Measurements from ENCODE around the gene SLC1A3. TPM values are rescaled to one million over a fixed set of nuclear protein-coding genes. Genes with fewer than 3 reads are reported as not detected.

The SLC1A3 gene
- total RNA-seq, 1 donor from 2014 or later = not detected

- Mint-ChIP-seq H3K9me3 (no peaks in the 10 kb centered on the region), H3K27me3 (ENCODE audit: insufficient read depth) (peaks cover 10% of the 10 kb centered on the region), H3K36me3 (ENCODE audit: low read depth) (no peaks in the 10 kb centered on the region), H3K27ac (no peak overlapping the region), H3K4me1 (ENCODE audit: low read depth) (no peaks in the 10 kb centered on the region), H3K4me3 (no peak overlapping the region)
- intact Hi-C loops (cut with micrococcal nuclease) = no loop called here
- DNase-seq (ENCODE audit: low spot score) = no peak
These were observed 51.8 kb downstream of the SLC1A3 start for GRCh38 chr5:36658038-36658756.

- no peaks in the 10 kb centered on the region for H3K36me3 Mint-ChIP-seq (ENCODE audit: low read depth)
- DNase-seq (ENCODE audit: low spot score) = no peak
- H3K27ac Mint-ChIP-seq = no peak overlapping the region
- H3K27me3 Mint-ChIP-seq (ENCODE audit: insufficient read depth) = peaks cover 8% of the 10 kb centered on the region
- no peak overlapping the region for H3K4me3 Mint-ChIP-seq
- no peaks in the 10 kb centered on the region for H3K9me3 Mint-ChIP-seq
- H3K4me1 Mint-ChIP-seq (ENCODE audit: low read depth) = no peaks in the 10 kb centered on the region
- intact Hi-C loops (cut with micrococcal nuclease) = no loop called here
These were observed 53.0 kb downstream of the SLC1A3 start for GRCh38 chr5:36659411-36659810.

- H3K36me3 Mint-ChIP-seq (ENCODE audit: low read depth) = no peaks in the 10 kb centered on the region
- DNase-seq (ENCODE audit: low spot score) = no peak
These were observed 54.1 kb downstream of the SLC1A3 start for GRCh38 chr5:36660397-36661049.

DNA sequence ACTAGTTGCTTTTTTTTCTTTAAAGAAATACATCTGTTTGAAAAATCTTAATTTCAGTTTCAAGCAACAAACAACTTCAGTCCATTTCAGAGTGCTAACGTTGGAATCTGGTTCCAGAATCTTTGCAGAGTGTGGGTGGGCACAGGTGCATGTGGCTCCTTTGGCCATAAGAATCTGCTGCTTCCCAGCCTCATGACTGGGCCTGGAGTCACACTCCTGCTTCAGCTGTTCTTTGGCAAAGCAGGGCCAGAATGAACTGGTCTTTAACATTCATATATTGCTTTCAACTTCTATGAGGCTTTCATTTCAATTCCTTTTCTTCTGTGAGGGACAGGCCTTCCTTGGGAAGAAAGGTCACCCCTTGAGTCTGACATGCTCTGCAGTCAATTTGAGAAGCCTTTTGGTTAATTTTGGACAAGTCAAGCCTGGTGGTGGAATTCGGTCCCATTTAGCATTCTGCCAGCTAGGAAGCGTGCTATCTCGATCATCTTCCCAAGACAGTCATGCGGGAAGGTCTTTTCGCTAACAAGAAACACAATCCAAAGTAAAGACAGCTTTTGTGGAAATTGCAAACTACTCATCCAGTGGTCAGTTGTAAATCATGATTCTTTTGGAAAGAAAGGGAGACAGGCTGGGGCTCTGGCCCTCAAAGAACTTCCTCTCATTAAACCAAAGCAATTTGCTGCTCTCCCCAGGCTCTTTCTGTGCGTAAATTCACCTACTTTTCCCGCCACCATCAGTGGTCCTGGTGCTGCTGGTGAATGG lies 55.2 kb downstream of the SLC1A3 start:
- peaks cover 3% of the 10 kb centered on the region for H3K27me3 Mint-ChIP-seq (ENCODE audit: insufficient read depth)
- no peaks in the 10 kb centered on the region for H3K4me1 Mint-ChIP-seq (ENCODE audit: low read depth)
- no peaks in the 10 kb centered on the region for H3K36me3 Mint-ChIP-seq (ENCODE audit: low read depth)
- DNase-seq (ENCODE audit: low spot score) = no peak
- no peak overlapping the region for H3K27ac Mint-ChIP-seq
- no peak overlapping the region for H3K4me3 Mint-ChIP-seq
- intact Hi-C loops (cut with micrococcal nuclease) = no loop called here
- no peaks in the 10 kb centered on the region for H3K9me3 Mint-ChIP-seq

More at GRCh38 chr5:36660397-36661049, 54.1 kb downstream of the SLC1A3 start:
- intact Hi-C loops (cut with micrococcal nuclease) = no loop called here
- Mint-ChIP-seq H3K9me3 (no peaks in the 10 kb centered on the region), H3K4me1 (ENCODE audit: low read depth) (no peaks in the 10 kb centered on the region), H3K27ac (no peak overlapping the region), H3K27me3 (ENCODE audit: insufficient read depth) (peaks cover 9% of the 10 kb centered on the region), H3K4me3 (no peak overlapping the region)

- Mint-ChIP-seq H3K36me3 (ENCODE audit: low read depth) (no peaks in the 10 kb centered on the region), H3K4me3 (no peak overlapping the region), H3K9me3 (no peaks in the 10 kb centered on the region), H3K4me1 (ENCODE audit: low read depth) (no peaks in the 10 kb centered on the region), H3K27me3 (ENCODE audit: insufficient read depth) (peaks cover 3% of the 10 kb centered on the region), H3K27ac (no peak overlapping the region)
- DNase-seq (ENCODE audit: low spot score) = no peak
- intact Hi-C loops (cut with micrococcal nuclease) = no loop called here
These were observed 56.0 kb downstream of the SLC1A3 start for GRCh38 chr5:36662291-36662851.

DNA sequence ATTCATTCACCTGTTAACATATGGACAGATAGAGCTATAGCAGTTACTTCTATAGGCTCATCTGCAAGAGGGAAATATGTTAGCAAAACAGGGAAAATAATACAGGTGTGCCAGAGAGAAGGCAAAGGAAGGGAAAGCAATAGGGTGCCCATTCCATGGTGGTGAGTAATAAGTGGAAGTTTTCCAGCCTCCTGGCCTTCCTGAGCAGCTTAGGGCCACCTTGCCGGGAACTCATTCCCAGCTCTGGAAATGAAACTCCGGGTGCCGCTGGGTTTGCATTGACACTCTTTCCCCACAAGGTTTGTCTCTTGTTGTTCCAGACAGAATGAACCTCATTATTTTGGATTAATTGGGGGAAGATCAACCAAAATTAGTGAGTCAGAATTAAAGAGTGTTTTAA lies 58.4 kb downstream of the SLC1A3 start:
- H3K4me1 Mint-ChIP-seq (ENCODE audit: low read depth) = no peaks in the 10 kb centered on the region
- H3K4me3 Mint-ChIP-seq = no peak overlapping the region
- no peaks in the 10 kb centered on the region for H3K36me3 Mint-ChIP-seq (ENCODE audit: low read depth)
- no peak for DNase-seq (ENCODE audit: low spot score)
- no peak overlapping the region for H3K27ac Mint-ChIP-seq
- no peaks in the 10 kb centered on the region for H3K9me3 Mint-ChIP-seq
- H3K27me3 Mint-ChIP-seq (ENCODE audit: insufficient read depth) = peaks cover 9% of the 10 kb centered on the region
- intact Hi-C loops (cut with micrococcal nuclease) = no loop called here

- intact Hi-C loops (cut with micrococcal nuclease) = no loop called here
These were observed 59.2 kb downstream of the SLC1A3 start for GRCh38 chr5:36665628-36666027.

GRCh38 chr5:36666274-36666673 lies 59.9 kb downstream of the SLC1A3 start:
- Mint-ChIP-seq H3K27ac (no peak overlapping the region), H3K36me3 (ENCODE audit: low read depth) (no peaks in the 10 kb centered on the region), H3K27me3 (ENCODE audit: insufficient read depth) (peaks cover 9% of the 10 kb centered on the region), H3K9me3 (no peaks in the 10 kb centered on the region), H3K4me1 (ENCODE audit: low read depth) (no peaks in the 10 kb centered on the region), H3K4me3 (no peak overlapping the region)
- no peak for DNase-seq (ENCODE audit: low spot score)
- intact Hi-C loops (cut with micrococcal nuclease) = no loop called here

More at GRCh38 chr5:36665628-36666027, 59.2 kb downstream of the SLC1A3 start:
- H3K4me1 Mint-ChIP-seq (ENCODE audit: low read depth) = no peaks in the 10 kb centered on the region
- H3K9me3 Mint-ChIP-seq = no peaks in the 10 kb centered on the region
- H3K36me3 Mint-ChIP-seq (ENCODE audit: low read depth) = no peaks in the 10 kb centered on the region
- peaks cover 9% of the 10 kb centered on the region for H3K27me3 Mint-ChIP-seq (ENCODE audit: insufficient read depth)
- H3K4me3 Mint-ChIP-seq = no peak overlapping the region
- no peak for DNase-seq (ENCODE audit: low spot score)
- H3K27ac Mint-ChIP-seq = no peak overlapping the region

DNA sequence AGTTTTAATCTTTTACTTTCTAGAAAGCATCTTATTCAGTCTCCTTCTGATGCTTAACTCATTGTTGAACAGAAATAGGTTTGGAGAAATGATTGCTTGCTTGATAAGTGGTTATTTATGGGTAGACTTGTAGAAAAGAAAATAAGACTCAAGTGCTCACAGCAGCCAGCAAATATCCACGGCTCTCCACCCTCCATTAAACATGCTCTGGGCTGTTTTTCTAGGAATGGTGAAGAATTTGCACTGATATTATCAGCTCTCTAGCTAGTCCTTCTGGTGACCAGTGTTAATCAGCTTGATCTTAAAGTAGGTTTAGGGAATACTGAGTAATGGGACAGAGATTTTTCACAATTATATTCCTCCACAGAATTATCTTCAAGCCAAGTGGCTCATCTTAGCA lies 60.6 kb downstream of the SLC1A3 start:
- H3K27me3 Mint-ChIP-seq (ENCODE audit: insufficient read depth) = peaks cover 9% of the 10 kb centered on the region
- no peak for DNase-seq (ENCODE audit: low spot score)
- intact Hi-C loops (cut with micrococcal nuclease) = no loop called here
- no peak overlapping the region for H3K27ac Mint-ChIP-seq
- no peaks in the 10 kb centered on the region for H3K36me3 Mint-ChIP-seq (ENCODE audit: low read depth)
- no peak overlapping the region for H3K4me3 Mint-ChIP-seq
- no peaks in the 10 kb centered on the region for H3K9me3 Mint-ChIP-seq
- H3K4me1 Mint-ChIP-seq (ENCODE audit: low read depth) = no peaks in the 10 kb centered on the region

DNA sequence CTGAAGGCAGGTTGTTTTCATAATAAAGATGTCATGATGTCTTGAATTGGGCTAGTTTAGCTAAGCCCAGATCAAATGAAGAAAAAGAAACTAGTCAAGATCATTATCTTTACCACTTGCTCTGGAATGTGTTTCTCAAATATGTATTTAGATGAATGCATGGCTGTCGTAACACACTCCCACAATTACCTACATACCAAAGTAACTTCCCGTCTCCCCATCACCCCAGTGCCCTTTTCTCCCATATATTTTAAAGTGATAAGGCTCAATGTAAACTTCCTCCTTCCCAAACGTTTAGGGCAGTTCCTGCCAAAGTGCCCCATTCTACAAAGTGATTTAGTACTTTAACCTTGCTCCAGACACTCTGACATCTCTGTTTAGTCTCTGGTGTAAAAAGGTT lies 61.4 kb downstream of the SLC1A3 start:
- Mint-ChIP-seq H3K27ac (no peak overlapping the region), H3K4me1 (ENCODE audit: low read depth) (no peaks in the 10 kb centered on the region), H3K9me3 (no peaks in the 10 kb centered on the region), H3K27me3 (ENCODE audit: insufficient read depth) (peaks cover 9% of the 10 kb centered on the region), H3K36me3 (ENCODE audit: low read depth) (no peaks in the 10 kb centered on the region), H3K4me3 (no peak overlapping the region)
- intact Hi-C loops (cut with micrococcal nuclease) = no loop called here
- no peak for DNase-seq (ENCODE audit: low spot score)

DNA sequence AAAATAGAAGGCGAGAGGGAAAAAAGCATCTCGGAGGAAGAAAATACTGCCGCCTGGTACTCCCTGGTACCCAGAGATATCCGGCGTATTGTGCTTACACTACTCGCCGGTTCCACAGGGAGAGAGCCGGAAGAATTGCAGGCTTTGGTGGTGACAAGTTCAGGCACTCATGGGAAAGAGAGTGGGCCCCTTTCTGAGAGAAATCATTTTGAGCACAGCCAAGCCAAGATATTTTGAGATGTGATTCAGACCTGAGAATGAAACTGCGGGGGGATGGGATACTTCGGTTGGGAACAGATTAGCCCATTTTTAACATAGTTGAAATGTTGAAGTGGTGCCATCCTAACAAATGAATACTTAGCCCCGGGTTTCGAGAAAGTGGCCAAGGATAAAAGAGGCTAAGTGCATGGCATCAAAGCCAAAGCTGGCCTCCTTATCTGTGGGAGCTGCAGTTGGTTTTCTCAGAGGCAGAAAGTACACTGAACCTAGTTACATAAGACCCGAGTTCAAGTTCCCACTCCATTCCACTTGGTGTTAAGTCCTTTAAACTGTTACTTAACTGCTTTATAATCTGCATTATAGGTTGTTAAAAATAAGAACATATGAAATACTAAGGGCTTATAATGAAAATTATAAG lies 62.7 kb downstream of the SLC1A3 start:
- no peak overlapping the region for H3K4me3 Mint-ChIP-seq
- intact Hi-C loops (cut with micrococcal nuclease) = no loop called here
- no peaks in the 10 kb centered on the region for H3K4me1 Mint-ChIP-seq (ENCODE audit: low read depth)
- no peak for DNase-seq (ENCODE audit: low spot score)
- no peaks in the 10 kb centered on the region for H3K9me3 Mint-ChIP-seq
- H3K27me3 Mint-ChIP-seq (ENCODE audit: insufficient read depth) = peaks cover 9% of the 10 kb centered on the region
- no peak overlapping the region for H3K27ac Mint-ChIP-seq
- no peaks in the 10 kb centered on the region for H3K36me3 Mint-ChIP-seq (ENCODE audit: low read depth)

DNA sequence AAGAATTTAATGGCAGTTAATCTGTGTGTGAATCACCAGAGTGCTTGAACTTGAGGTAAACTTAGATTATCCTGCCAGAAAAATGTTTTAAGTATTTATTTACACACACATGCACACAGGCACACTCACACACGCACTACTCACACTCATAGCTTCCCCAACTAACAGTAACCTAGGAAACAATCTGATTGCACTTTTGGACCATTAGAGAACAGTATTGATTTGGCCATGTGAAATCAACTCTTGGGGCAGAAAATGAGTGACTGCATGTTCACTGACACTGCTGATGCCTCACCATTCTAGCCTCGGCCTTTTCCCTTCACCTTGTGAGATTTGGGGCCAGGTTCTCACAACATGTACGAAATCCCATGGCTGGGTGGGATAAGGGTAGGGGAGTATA lies 64.1 kb downstream of the SLC1A3 start:
- Mint-ChIP-seq H3K4me3 (no peak overlapping the region), H3K36me3 (ENCODE audit: low read depth) (no peaks in the 10 kb centered on the region), H3K9me3 (no peaks in the 10 kb centered on the region), H3K4me1 (ENCODE audit: low read depth) (no peaks in the 10 kb centered on the region), H3K27me3 (ENCODE audit: insufficient read depth) (peaks cover 9% of the 10 kb centered on the region), H3K27ac (no peak overlapping the region)
- DNase-seq (ENCODE audit: low spot score) = no peak
- intact Hi-C loops (cut with micrococcal nuclease) = no loop called here

Data from activated T-helper 1 cell treated with anti-CD3 and anti-CD28 coated beads, Interleukin-12 subunit alpha, Interleukin-12 subunit beta, Interleukin-2, Interleukin-4 antibody, amounts not matched to agents 30 ng/mL and 10 ng/mL and 1 ng/mL, durations not matched to agents 14 hours and 24 hours and 36 hours (primary cell).